ENCODE data around the gene SDC3. TPM values are rescaled to one million over a fixed set of nuclear protein-coding genes. Genes with fewer than 3 reads are reported as not detected.

SDC3 gene
- total and polyA plus RNA-seq, 4 donors = 3.3 to 27.5 (median 16.6) TPM

- peaks cover 0 to 6% (median 1%) of the 10 kb centered on the region in 4 donors for H3K4me1 ChIP-seq (ENCODE audit: control insufficient read depth in 4 of 4, insufficient read depth in 4 of 4, low read length in 3 of 4)
- no peak overlapping the region for H3K4me3 ChIP-seq (ENCODE audit: low read depth in 1 of 3, low read length in 3 of 3)
- no peaks in the 10 kb centered on the region for H3K36me3 ChIP-seq (ENCODE audit: control insufficient read depth in 4 of 4, insufficient read depth in 3 of 4, low read depth in 1 of 4, low read length in 3 of 4)
- WGBS = 93% methylated on average over 12 of the region's 12 CpGs
- no peak overlapping the region for H3K27ac ChIP-seq (ENCODE audit: low read depth in 1 of 2, low read length in 2 of 2)
- H3K9ac ChIP-seq (ENCODE audit: low read depth in 1 of 2, low read length in 2 of 2) = no peak overlapping the region
- no peaks in the 10 kb centered on the region for H3K9me3 ChIP-seq (ENCODE audit: control insufficient read depth in 4 of 4, low read length in 3 of 4)
- no peaks in the 10 kb centered on the region for H3K27me3 ChIP-seq (ENCODE audit: control insufficient read depth in 4 of 4, insufficient read depth in 4 of 4, low read length in 3 of 4)
- DNase-seq (ENCODE audit: low spot score) = no peak
- TF ChIP-seq SP1 (IDR thresholded peaks at IDR 0.05) = no peak
- TF ChIP-seq FOXA1 (IDR thresholded peaks at IDR 0.05) = no peak
- TF ChIP-seq RAD21 (IDR thresholded peaks at IDR 0.05) = no peak
These were observed 21.7 kb downstream of the SDC3 start for GRCh38 chr1:30886710-30887428.

DNA sequence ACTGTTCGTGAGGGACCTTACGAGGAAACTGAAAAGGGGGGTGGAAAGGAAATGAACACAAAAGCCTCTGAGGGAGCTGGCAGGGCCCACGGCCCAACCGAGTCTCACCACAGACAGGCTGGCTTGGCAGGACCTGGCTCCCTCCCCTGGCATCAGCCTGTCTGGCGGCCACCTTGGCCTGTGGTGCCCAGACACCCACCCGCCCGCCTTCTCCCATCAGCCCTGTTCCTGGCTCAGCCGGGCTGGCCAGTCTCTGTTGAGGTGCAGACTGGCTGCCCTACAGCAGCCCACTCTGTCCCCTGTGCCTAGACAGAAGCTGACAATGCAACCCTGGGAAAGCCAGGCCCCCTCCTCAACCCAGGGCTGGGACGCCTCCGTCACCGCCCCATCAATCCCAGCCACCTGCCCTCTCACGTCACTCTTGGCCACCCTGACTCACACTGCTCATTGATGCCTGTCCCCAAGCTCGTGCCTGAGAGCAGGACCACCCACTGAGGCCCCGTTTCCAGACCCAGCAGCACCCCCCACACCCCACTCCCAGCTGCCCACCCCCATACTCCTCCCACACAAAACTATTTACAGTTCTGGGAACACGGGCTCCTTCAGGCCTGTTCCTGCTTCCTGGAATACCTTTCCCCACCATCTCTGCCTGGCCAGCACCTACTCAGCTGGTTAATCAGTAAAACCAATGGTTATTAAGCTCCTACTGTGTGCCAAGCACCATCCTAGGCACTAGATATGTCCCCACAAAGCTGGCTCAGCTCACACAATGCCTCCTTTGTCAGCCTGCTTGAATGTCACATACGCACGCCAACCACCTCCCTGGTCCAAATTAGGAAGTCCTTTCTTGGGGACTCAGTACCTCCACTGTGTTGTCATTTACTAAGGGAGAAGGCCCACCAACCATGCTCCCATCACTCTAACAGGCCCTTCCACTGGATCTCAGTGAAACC is 22.7 kb downstream of the SDC3 start:
- no peak overlapping the region for H3K4me3 ChIP-seq (ENCODE audit: low read depth in 1 of 3, low read length in 3 of 3)
- H3K9ac ChIP-seq (ENCODE audit: low read depth in 1 of 2, low read length in 2 of 2) = no peak overlapping the region
- no peaks in the 10 kb centered on the region for H3K36me3 ChIP-seq (ENCODE audit: control insufficient read depth in 4 of 4, insufficient read depth in 3 of 4, low read depth in 1 of 4, low read length in 3 of 4)
- TF ChIP-seq EGR1 (IDR thresholded peaks at IDR 0.05; ENCODE audit: low read depth in 2 of 2) = no peak
- TF ChIP-seq RXRA (IDR thresholded peaks at IDR 0.05) = no peak
- 80% methylated on average over 17 of the region's 17 CpGs for WGBS
- no peak for DNase-seq (ENCODE audit: low spot score)
- peaks cover 0 to 3% (median 1%) of the 10 kb centered on the region in 4 donors for H3K4me1 ChIP-seq (ENCODE audit: control insufficient read depth in 4 of 4, insufficient read depth in 4 of 4, low read length in 3 of 4)
- H3K27me3 ChIP-seq (ENCODE audit: control insufficient read depth in 4 of 4, insufficient read depth in 4 of 4, low read length in 3 of 4) = no peaks in the 10 kb centered on the region
- H3K9me3 ChIP-seq (ENCODE audit: control insufficient read depth in 4 of 4, low read length in 3 of 4) = no peaks in the 10 kb centered on the region
- H3K27ac ChIP-seq (ENCODE audit: low read depth in 1 of 2, low read length in 2 of 2) = no peak overlapping the region

DNA sequence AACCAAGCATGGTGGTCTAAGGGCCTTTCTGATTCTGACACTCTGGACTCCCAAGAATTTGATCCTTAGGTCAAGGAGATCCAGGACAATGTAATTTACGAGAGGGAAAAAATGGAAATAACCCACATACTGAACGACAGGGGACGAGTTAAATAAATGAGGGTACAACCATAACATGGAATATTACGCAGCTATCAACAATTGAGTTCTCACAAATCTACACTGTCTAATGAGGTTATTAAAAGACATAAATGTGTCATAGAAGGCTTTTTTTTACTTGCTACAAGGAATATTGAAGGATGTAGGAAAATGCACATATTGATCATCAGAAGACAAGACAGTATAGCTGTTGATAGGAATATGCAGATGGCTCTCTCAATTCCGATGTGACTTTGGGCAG is 23.8 kb downstream of the SDC3 start:
- no peak overlapping the region for H3K27ac ChIP-seq (ENCODE audit: low read depth in 1 of 2, low read length in 2 of 2)
- no peaks in the 10 kb centered on the region for H3K36me3 ChIP-seq (ENCODE audit: control insufficient read depth in 4 of 4, insufficient read depth in 3 of 4, low read depth in 1 of 4, low read length in 3 of 4)
- TF ChIP-seq NR2F2 (IDR thresholded peaks at IDR 0.05) = no peak
- no peak for TF ChIP-seq YY1 (IDR thresholded peaks at IDR 0.05)
- TF ChIP-seq GABPA (IDR thresholded peaks at IDR 0.05 in 1 of 2, conservative IDR thresholded peaks at IDR 0.05 in 1 of 2) = no peak
- TF ChIP-seq FOXA2 (IDR thresholded peaks at IDR 0.05) = no peak
- TF ChIP-seq EGR1 (IDR thresholded peaks at IDR 0.05; ENCODE audit: low read depth in 2 of 2) = no peak
- no peak for TF ChIP-seq RAD21 (IDR thresholded peaks at IDR 0.05)
- no peak for TF ChIP-seq HNF4G (IDR thresholded peaks at IDR 0.05)
- TF ChIP-seq JUND (IDR thresholded peaks at IDR 0.05) = no peak
- no peak for TF ChIP-seq FOXA1 (IDR thresholded peaks at IDR 0.05)
- TF ChIP-seq ATF3 (IDR thresholded peaks at IDR 0.05) = no peak
- no peak for TF ChIP-seq TAF1 (conservative IDR thresholded peaks at IDR 0.05)
- TF ChIP-seq HNF4A (conservative IDR thresholded peaks at IDR 0.05) = no peak
- no peak for TF ChIP-seq SP1 (IDR thresholded peaks at IDR 0.05)
- TF ChIP-seq RXRA (IDR thresholded peaks at IDR 0.05) = no peak
- TF ChIP-seq REST (IDR thresholded peaks at IDR 0.05) = no peak
- no peak for DNase-seq (ENCODE audit: low spot score)
- WGBS = 93% methylated on average over 5 of the region's 5 CpGs
- H3K9me3 ChIP-seq (ENCODE audit: control insufficient read depth in 4 of 4, low read length in 3 of 4) = no peaks in the 10 kb centered on the region
- H3K27me3 ChIP-seq (ENCODE audit: control insufficient read depth in 4 of 4, insufficient read depth in 4 of 4, low read length in 3 of 4) = no peaks in the 10 kb centered on the region
- H3K4me3 ChIP-seq (ENCODE audit: low read depth in 1 of 3, low read length in 3 of 3) = no peak overlapping the region
- peaks cover 0 to 3% (median 1%) of the 10 kb centered on the region in 4 donors for H3K4me1 ChIP-seq (ENCODE audit: control insufficient read depth in 4 of 4, insufficient read depth in 4 of 4, low read length in 3 of 4)
- no peak overlapping the region for H3K9ac ChIP-seq (ENCODE audit: low read depth in 1 of 2, low read length in 2 of 2)

Data from liver (tissue), 9 donors.